IPS-NIHi7 (cell line): Measurements from ENCODE around the gene RCAN2.
"Not testable (repeated sequence)": the region's sequence is repeated elsewhere in the genome, so short reads cannot be mapped to it uniquely, and the experiment has no call there.

Experiments
- DNase-seq: peaks from one replicate; pipeline ENCODE4 v3.0.0; 2012; ENCODE audit warnings: mixed read lengths; ENCODE audit errors: extremely low spot score

RCAN2 gene

DNA sequence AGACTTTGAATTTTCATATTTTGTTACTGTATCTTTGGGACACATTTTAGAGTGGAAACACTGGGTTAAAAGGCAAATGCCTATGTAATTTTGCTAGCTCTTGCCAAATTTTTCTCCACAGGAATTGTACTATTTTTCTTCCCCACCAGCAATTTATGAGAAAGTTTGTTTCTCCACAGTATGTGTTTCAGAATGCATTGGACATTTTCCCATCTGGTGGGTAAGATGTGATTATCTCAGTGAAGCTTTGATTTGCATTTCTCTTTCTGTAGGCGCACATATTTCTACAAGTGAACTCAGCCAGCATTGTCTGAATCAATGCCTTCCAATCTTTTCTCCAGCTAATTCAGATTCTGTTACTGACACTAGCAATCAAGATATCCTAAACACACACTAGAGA lies 157.8 kb downstream of the RCAN2 start:
- no peak for DNase-seq

DNA sequence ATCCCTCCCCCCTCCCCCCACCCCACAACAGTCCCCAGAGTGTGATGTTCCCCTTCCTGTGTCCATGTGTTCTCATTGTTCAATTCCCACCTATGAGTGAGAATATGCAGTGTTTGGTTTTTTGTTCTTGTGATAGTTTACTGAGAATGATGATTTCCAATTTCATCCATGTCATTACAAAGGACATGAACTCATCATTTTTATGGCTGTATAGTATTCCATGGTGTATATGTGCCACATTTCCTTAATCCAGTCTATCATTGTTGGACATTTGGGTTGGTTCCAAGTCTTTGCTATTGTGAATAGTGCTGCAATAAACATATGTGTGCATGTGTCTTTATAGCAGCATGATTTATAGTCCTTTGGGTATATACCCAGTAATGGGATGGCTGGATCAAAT lies 158.8 kb downstream of the RCAN2 start:
- DNase-seq, result not testable (repeated sequence)

DNA sequence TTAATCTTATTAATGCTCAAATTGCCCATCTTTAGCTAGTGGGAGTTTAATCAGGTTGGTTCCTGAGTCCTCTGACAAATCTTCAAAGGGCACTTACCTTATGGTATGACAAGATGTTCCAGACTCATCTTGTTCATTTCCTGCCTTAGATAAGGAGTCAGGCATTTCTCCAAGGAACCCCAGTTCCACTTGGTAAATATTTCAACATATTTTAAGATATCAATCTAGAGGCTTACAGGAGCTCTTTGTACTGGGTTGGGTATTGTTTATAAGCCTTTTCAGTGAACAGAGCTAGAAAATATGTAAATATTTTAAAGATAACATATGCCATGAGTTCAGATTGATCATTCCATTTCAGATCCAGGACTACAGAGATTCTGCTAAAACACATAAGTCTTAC lies 159.8 kb downstream of the RCAN2 start:
- DNase-seq, result no peak

DNA sequence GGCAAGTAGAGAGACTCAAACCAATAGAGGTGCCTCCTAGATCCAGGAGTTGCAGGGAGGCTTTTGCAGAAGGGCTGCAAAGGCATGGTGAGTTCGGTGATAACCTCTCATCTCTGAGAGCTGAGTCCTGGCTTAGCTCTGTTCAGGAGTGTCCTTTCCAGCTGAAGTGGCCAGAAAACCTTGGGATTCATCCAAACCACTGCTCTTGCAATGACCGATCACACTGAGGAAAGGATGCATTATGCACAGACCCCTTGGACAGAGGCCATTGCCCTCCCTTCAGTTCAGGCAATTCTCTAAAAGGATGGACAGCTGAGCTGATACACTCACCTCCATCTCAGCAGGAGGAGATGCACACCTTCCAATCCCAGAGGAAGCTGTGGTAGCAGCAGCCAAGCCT lies 161.7 kb downstream of the RCAN2 start:
- DNase-seq, result no peak

DNA sequence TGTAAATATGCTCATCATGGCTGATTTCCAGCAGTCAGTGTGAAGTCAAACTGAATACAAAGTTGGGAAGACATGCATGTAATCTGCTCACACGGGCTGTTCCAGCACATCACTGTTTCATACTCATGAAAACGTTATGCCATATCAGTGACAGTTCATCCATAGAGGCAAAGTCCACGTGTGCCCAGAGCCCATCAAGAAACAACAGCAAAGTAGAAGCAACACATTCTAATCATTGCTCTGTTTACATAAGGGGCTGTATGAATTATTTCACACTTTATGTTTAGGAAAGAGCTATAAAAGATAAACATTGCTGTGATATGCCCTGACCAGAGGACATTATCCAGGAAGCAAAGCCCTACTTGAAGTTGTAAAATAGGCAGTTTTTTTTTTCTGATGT lies 163.5 kb downstream of the RCAN2 start:
- no peak for DNase-seq

DNA sequence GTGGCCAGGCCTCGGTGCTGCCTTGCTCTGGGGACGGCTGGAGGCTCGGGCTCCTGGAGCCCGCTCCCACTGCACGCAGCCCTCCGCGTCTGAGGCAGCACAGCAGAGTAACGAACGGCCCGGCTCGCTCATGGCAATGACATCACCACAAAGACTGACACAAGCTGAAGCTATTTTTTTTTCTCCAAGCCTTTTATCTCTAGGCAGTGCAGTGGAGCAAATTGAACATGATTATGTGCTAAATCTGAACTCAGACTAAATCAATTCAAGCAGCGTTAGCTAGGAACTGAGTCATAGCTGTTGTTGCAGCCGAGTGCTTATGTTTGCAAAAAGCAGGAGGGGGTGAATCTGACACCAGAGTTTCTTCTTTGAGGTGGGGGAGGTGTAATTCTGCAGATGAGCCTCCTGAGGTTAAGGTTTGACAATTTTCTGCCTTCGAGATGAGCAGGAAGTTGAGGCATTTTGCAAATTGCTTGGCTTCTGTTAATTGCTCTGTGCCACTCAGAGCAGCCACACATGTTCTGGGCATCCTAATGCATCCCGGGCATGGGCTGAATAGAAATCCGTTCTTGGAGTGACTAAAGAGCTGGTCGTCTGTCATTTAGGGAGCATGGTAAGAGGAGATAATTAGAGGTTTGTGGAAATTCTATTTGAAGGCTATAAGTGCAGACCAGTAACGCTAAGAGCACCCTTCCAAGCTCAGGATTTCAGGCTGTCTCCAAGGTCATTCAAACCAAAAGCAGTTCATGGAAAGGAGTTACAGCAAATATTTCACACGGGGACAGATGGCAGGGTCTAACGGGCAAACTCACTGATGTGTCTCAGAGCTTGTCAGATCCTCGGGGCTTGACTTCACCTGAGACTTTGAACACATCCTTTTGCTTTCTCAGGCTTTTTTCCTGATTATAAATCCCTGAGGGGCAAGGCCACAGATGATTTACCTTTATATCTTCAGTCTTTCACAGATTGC lies 165.4 kb downstream of the RCAN2 start:
- DNase-seq, result peak; percentile 30

DNA sequence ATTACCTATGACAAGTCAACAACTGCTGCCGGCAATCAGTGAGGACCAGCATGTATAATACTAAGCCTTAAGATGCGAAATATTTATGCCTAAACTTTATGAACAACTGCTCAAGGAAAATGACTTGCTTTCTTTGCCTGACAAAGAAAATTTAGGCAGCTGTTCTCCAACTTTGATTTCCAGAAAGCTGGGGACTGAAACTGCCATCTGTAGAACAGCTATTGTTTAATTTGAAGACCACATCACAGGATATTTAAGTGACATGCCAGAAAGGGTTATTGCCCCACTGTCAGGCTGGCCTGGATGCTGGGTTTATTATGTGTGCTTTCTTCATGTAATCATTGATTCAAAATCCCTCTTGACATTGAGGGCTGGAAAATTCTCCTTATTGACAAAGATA lies 166.5 kb downstream of the RCAN2 start:
- DNase-seq, result no peak

DNA sequence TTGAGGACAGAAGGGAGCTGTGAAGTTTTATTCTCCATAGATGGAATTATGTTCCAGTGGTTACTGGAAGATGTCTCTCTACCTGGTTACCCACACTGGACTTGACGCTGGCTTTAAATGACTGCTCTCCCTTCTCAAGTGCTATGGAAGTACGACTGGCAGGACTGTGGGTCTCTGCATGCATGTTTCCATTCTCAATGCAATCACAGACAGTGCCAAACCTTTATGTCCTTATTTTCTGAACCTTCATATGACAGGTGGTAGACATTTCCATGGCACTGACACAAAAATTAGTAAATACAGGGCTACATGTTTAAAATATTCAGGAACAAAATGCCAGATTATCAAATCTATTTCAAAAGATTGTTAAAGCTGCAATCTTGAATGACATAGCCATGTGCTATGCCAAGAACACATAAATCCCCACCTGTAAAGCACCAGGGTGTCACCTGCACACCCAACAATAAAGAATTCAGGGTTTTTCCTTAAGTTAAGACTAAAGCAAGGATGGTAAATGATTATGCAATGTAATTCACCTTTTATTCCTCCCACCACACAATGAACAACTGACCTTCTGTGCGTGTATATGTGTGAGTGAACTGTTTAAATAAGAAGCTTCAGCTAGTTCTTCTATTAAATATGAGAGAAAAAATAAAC lies 167.2 kb downstream of the RCAN2 start:
- DNase-seq, result no peak

DNA sequence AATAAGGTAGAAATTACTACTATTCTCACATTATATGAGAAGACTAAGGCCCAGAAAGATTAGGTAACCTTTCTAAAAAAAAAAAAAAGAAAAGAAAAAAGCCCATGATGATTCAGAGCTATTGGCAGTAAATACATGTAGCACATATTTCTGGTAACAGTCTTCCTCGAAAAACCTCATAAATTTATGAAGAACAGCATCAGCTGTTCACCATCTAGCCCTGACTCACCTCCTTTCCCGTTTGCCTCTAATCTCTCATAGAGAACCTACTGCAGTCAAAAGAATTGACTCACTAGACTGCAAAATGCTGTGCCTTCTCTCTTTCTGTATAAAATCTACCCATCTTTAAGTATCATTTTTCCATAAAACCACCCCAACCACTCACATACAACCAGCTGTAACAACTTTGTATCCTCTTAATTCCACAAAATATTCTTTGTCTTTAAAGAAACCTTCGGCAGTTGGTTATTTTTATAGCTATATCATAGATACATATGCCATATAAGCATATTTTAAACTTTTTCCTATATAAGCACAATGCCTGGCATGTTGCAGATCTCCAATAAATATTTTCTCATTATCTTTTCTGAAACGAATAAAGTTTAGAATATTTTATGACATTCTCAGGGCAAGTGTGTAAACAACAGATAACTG lies 167.8 kb downstream of the RCAN2 start:
- DNase-seq, result no peak

DNA sequence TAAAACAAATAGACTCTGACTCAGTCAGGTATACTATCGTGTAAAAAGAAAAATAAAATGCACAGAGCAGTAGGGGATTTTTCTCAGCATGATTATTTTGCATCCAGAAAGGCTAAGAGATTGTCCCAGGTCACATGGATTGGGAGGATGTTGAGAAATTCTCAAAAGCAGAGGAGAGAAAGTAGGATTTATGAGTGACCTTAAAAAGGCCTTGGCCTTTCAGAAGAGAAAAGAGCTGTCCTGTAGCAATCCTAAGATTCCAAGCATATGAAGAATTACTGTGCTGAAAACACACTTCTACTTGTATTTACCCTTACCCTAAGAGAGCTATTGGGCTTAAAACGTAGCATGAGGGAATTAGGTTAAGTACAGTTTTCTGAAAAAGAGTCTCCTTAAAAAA lies 170.7 kb downstream of the RCAN2 start:
- DNase-seq, result no peak

DNA sequence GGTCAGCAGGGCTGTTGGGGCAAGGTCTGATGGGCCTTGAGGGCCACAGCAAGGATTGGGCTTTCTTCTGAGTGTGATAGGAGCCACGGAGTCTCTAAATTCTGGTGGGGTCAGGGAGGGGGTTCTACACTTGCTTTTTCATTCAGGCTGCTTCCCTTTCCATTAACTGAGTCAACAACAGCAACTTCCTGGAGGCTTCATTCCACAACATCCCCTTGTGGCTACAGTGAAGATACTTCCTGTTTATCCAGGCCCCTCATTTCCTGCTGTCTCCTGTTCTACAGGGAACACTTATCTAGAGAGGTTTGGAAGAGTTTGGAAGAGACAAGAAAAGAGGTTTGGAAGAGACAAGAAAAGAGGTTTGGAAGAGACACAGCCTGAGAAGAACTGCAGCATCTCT lies 175.7 kb downstream of the RCAN2 start:
- no peak for DNase-seq

DNA sequence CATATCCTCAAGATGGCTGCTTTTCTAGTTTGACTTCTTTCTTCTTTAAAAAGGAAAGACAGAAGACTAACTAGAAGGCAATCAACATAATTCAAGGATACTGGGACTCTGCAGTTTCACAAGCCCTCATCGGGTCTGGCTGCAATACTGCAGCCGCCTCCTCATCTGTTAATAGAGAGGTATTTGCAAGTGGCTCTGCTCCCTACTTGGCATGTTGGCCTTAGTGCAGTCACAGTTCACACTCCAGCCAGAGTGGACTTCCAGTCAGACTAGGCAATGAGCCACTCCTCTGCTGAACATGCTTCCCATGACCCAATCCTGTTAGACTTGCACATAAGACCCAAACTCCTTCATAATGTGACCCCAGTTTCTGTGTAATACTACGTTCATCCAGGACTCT lies 178.6 kb downstream of the RCAN2 start:
- no peak for DNase-seq

DNA sequence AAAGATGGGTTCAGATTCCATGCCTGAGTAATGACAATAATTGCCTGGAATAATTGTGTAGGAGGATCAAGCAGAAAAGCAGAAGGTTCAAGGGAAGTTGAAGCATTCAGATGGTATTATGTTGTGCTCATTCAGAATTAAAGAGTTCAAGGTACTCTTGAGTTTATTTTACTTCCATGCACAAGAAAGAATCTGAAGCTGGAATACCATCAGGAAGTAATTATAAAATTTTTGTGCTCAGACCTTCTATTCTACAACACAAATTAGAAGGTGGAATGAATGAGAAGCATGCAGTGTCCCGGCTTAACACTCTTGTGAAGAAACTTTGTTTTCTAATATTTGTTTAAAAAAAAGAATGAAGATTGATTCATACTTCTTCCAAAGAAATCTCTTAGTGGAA lies 181.1 kb downstream of the RCAN2 start:
- no peak for DNase-seq

DNA sequence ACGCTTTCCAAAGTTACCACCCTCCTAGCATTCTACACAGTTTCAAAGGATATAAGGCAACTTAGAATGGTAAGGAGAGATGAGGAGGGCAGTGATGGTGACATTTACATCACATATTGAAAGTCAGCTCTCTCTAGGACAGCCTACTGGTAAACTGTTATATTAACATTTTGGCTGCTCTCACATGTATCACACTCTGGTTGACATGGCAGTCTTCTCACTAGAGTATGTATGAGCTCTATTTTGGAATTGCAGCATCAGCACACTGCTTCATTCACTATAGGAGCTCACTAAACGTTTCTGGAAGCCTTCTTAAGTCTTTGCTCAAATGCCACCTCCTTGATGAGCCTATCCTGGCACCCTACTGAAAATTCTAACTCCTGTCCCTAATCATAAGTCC lies 184.8 kb downstream of the RCAN2 start:
- DNase-seq, result no peak

DNA sequence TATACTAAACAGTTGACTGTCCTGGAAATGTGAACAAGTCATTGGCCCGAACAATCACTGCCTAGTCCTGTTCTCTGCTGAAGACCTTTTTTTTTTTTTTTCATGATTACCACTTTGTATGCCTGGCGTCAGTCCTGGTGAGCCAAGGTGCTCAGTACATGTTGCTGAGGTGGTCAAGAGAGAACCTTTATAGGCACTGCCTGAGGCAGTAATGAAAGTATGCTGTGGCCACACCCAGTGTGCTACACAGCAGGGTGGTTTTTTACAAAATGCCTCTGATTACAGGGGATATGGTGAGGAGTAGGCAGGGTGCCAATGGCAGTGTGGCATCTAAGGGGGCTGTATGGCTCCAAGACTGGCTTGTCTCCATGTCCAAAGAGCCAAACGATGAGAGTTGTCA lies 185.4 kb downstream of the RCAN2 start:
- DNase-seq, result no peak

DNA sequence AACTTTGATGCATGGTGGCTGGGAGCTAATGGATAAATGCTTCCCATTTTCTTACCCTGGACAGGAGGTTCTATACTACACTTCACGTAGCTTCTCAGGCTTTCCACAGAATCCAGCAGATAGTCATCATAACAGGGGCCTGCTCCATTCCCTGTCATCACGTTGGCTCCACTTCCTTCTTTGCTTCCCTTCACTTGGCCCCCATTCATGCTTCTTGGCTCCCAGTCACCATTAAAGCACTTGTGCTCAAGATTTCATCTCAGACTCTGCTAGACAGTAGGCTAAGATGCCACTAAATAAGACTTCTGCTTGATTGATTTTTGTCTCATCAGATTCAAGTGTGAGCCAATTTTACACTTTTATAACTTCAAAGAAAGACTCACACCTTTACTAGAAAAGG lies 186.0 kb downstream of the RCAN2 start:
- DNase-seq, result no peak

DNA sequence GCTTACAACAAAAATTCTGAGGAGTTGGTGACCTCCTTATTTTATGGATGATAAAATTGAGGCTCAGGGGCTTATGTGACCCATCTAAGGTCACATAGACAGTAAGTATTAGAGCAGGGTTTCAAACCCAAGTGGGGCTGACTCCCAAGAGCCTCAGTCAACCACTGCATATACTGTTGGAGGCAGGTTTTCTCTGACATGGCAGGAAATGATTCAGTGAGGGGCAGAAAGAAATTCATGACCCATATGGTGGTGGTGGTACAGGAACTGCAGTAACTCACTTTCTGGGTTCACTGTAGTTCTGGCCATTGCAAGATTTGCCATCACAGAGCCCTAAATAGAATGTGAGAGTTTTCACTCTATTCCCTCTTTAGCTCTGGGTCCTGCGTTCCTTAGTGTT lies 188.4 kb downstream of the RCAN2 start:
- no peak for DNase-seq

DNA sequence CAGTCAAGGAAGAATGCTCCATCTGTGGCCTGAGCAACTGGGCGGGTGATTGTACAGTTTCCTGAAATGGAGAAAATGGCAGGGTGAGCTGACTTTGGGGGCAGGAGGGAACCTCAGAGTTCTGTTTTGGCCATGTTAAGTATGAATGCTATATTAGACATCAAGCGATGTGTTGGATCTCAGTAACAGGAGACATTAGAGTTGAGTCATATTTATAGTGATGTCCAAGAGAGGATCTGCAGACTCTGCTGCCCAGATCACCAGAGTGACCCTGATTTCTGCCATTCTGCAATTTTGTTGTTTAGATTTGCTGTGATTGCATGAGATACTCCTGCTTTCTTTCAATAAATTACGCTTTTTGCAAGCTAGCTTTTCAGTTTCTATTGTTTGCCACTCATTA lies 189.1 kb downstream of the RCAN2 start:
- no peak for DNase-seq

DNA sequence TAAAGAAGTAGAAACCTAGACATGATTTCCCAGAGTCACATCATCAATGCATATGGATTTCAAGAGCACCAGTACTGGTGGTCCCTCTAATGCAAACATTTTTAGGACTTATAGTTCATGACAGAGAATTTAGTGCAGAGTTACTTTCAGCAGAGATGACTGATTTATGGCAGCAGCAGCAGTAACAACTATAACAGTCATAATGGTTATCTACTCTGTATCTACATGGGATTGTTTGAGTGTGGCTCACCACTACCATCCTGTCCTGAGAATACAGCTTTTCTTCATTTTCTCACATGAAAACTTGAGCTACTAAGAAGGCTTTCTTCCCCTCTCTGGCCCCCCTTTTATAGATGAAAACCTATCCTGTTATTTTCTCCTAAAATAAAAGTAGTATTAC lies 192.0 kb downstream of the RCAN2 start:
- DNase-seq, result no peak

DNA sequence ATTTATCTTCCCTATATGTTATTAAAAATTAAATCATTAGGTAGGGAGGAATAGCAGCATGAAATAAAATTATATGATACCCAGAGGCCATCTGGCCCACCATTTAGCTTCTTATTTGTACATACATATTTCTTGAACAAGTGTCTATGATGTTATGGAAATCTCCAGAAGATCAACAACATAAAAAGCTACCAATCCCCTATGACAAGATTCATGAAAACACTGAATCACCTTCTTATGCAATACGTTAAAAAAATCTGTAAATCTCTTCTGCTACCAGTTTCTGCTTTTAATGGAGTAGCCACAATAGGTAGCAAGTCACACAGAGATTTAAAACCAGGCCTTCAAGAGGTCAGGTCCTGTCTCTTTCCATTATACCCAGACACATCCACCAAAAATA lies 194.7 kb downstream of the RCAN2 start:
- DNase-seq, result no peak

DNA sequence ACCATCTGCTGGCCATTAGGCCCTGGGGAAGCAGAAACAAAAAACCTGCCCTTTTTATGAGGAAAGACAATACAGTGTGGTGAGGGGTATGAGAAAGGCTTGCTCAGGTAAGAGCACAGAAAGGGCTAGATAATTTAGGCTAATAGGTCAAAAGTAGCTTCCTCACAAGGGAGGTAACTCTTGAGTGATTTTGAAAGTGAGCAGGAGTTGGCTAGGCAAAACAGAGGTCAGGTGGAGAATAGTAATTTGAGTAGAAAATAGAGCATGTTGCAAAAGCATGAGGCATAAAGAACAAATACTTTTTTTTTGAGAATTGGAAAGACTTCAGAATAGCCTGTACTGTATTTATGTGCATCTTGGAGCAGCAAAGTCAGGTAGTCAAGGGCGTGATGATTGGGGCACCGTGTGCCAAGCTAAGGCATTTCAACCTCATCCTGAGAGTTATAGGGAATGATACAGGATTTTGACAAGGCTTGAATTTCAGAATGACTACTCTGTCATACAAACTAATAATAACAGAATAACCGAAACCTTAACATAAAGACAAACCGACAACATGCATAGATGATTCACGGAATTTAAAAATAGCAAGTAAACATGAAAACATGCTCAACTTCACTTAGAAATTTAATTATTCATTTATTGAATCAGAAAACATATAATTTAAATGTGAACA lies 197.5 kb downstream of the RCAN2 start:
- no peak for DNase-seq

DNA sequence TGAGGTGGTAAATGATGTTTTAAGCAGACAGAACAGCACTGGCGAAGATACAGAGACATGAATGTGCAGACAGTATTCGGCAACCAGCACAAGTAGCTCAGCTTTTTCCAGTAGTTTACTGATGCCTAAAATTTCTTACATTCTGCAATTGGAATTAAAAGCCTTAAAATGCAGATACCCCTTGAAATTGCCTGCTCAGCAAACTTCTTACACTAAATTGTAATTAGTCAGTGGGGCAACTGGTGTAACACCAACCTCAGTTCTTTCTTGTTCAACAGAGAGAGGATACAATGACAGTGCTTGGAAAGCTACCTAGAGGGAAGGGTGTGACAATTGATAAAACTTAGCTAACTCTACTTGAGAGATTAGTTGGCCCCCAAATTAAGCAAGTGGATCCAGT lies 199.4 kb downstream of the RCAN2 start:
- no peak for DNase-seq
